NCI-H2196 treated with DMSO at 0.1 percent for 48 hours (cell line): ENCODE measurements around the gene RAPGEF1.

Experiments
- DNase-seq: peaks from one replicate; lab custom pipeline; 2025; ENCODE audit not compliant: unreplicated experiment; lab: John Stamatoyannopoulos, UW

RAPGEF1 gene

DNA sequence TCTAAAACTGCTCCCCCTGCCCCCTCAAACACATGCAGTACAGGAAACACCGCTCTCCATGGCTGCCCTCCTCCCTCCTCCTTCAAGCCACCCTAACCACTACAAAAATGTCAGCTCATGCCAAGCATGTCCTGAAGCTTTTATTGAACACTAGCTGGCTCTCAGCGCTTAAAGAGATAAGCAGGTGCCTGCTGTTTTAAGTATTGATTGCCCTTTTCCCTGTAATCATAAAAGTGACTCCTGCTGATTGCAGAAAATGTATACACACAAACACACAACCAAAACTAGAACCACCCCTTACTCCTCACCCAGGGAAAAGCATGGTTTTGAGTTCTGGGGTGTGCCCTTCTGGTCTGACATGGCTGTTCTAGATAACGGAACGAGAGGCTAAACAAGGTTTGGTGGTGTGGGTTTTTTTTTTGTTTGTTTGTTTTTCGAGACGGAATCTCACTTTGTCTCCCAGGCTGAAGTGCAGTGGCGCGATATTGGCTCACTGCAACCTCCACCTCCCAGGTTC lies 205.1 kb downstream of the RAPGEF1 start:
- DNase-seq, result no peak

- peak; percentile 61 for DNase-seq
These were observed 208.7 kb downstream of the RAPGEF1 start, which contains the start of gene UCK1 for GRCh38 chr9:131530920-131531832. TSS of gene UCK1 (minus strand) at chr9:131531263. CDS start at chr9:131531174, 89 bp downstream.

DNA sequence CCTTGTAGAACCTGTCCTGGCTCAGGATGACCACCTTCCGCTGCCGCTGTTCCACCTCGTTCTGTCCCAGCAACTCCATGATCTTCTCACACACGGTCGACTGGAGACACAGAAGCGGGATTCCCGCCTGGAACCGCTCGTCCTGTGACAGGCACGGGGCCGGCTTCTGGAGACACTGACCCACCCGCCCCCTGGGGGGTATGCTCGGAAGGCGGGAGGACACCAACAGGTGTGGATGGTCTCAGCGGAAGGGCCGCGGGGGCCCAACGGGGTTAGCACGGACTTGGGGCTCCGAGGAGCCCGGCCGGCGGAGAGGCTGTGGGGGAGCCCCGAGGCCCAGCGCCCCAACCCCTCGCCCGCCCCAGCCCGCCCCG lies 209.3 kb downstream of the RAPGEF1 start:
- no peak for DNase-seq

GRCh38 chr9:131529597-131530545 lies 210.0 kb downstream of the RAPGEF1 start:
- no peak for DNase-seq

- no peak for DNase-seq
These were observed 210.9 kb downstream of the RAPGEF1 start for GRCh38 chr9:131528886-131529505.

GRCh38 chr9:131528186-131528585 lies 211.7 kb downstream of the RAPGEF1 start:
- DNase-seq, result no peak
